K562 (cell line): ENCODE results near the gene SCGB1A1. TPM values are rescaled to one million over a fixed set of nuclear protein-coding genes. Genes with fewer than 3 reads are reported as not detected.

Experiments
- ATAC-seq: fragments of 200-7000 bp; cut with Tn5 transposase; 3 replicates; pipeline ENCODE4 v1.9.1; 2020; ENCODE audit warnings: moderate library complexity
- BruUV-seq: library from RNA; stranded (reverse); fragments of 400-500 nt; replicated peaks from 2 replicates; lab custom pipeline; 2021; lab: Mats Ljungman, UMichigan
- CTCF ChIA-PET: fragments of 300-600 bp; formaldehyde crosslinking; extraction: SDS; loops from one replicate; lab custom pipeline; 2021; ENCODE audit warnings: low intra/inter-chr PET ratio; lab: Yijun Ruan, JAX
- POLR2A ChIA-PET: fragments of 300-600, 350-650 bp; sonication (Branson Sonifier 250); formaldehyde crosslinking; extraction: SDS; loops from one replicate; lab custom pipeline; 2021; ENCODE audit warnings: antibody characterized with exemption, inconsistent platforms; lab: Yijun Ruan, JAX
- DNase-seq, 4 experiments: peaks; one replicate each; pipeline versions ENCODE4 v3.0.0 to v3.0.0-alpha.2; 2011 to 2018; ENCODE audit warnings: low spot score in 3 of 4, mixed read lengths in 3 of 4; ENCODE audit errors: extremely low read depth in 1 of 4
- FAIRE-seq: peaks from 2 replicates; lab custom pipeline; 2011; peaks lifted over from hg19 to GRCh38; lab: Jason Lieb, UNC
- H2AFZ ChIP-seq: 2 replicates; pipeline ENCODE4 v1.6.0; 2011; ENCODE audit warnings: low read depth, low read length, control low read depth, inconsistent platforms
- H3K27ac ChIP-seq: fragments of 200-600 bp; 3 replicates; pipeline ENCODE4 v1.8.0; 2011; ENCODE audit warnings: low read depth, mild to moderate bottlenecking, control low read depth, inconsistent platforms, low read length, moderate library complexity, mixed read lengths; ENCODE audit errors: extremely low read depth
- H3K27me3 ChIP-seq, 2 experiments: fragments of 300-600 bp in 1 of 2; 2 replicates in 1 of 2; 3 replicates in 1 of 2; pipeline versions ENCODE4 v1.6.0 to v1.8.0; 2011; ENCODE audit warnings: inconsistent platforms in 2 of 2, low read length in 2 of 2, mild to moderate bottlenecking in 1 of 2, mixed read lengths in 1 of 2, moderate library complexity in 1 of 2; ENCODE audit not compliant: control insufficient read depth in 2 of 2, insufficient read depth in 2 of 2
- H3K36me3 ChIP-seq: fragments of 300-600 bp; 3 replicates; pipeline ENCODE4 v1.8.0; 2011; ENCODE audit warnings: mild to moderate bottlenecking, low read length, inconsistent platforms; ENCODE audit not compliant: control insufficient read depth, insufficient read depth
- H3K4me1 ChIP-seq, 2 experiments: fragments of 200-600 bp in 1 of 2; replicated peaks in 1 of 2; 2 replicates in 1 of 2; 3 replicates in 1 of 2; pipeline versions ENCODE4 v1.5.1 to v1.8.0; 2011; ENCODE audit warnings: inconsistent platforms in 2 of 2, low read length in 2 of 2, mild to moderate bottlenecking in 1 of 2, mixed read lengths in 1 of 2, moderate library complexity in 1 of 2; ENCODE audit not compliant: control insufficient read depth in 2 of 2, insufficient read depth in 2 of 2
- H3K4me2 ChIP-seq: 2 replicates; pipeline ENCODE4 v1.6.1; 2011; ENCODE audit warnings: low read length, control low read depth, inconsistent platforms, mixed read lengths; ENCODE audit not compliant: insufficient read depth
- H3K4me3 ChIP-seq: fragments of 200-600 bp; sonication (generic), shearing (Covaris generic); 2 replicates; pipeline ENCODE4 v1.5.1; 2016; ENCODE audit warnings: control low read depth, inconsistent platforms
- H3K79me2 ChIP-seq: fragments of 200-600 bp; 3 replicates; pipeline ENCODE4 v1.8.0; 2011; ENCODE audit warnings: low read length, inconsistent platforms; ENCODE audit not compliant: control insufficient read depth, insufficient read depth
- H3K9ac ChIP-seq, 2 experiments: 2 replicates each; pipeline versions ENCODE4 v1.6.0 to v1.6.1; 2011; ENCODE audit warnings: low read depth in 2 of 2, low read length in 2 of 2, control low read depth in 1 of 2, inconsistent platforms in 1 of 2, mild to moderate bottlenecking in 1 of 2, mixed read lengths in 1 of 2; ENCODE audit not compliant: insufficient read depth in 1 of 2
- H3K9me1 ChIP-seq: one replicate; pipeline ENCODE4 v1.6.0; 2011; ENCODE audit warnings: inconsistent platforms, mild to moderate bottlenecking, low read length, moderate library complexity; ENCODE audit not compliant: control insufficient read depth, insufficient read depth
- H3K9me3 ChIP-seq: replicated peaks from 2 replicates; pipeline ENCODE4 v1.5.1; 2011; ENCODE audit warnings: low read depth, low read length, inconsistent platforms; ENCODE audit not compliant: control insufficient read depth, insufficient read depth
- H4K20me1 ChIP-seq: replicated peaks from 2 replicates; pipeline ENCODE4 v1.6.1; 2011; ENCODE audit warnings: low read length, inconsistent platforms, mixed read lengths; ENCODE audit not compliant: control insufficient read depth, insufficient read depth
- SMAD3 ChIP-seq: fragments of 450-650 bp; formaldehyde crosslinking; conservative IDR thresholded peaks from 2 replicates; pipeline ENCODE4 v1.4.0; 2020; ENCODE audit warnings: mild to moderate bottlenecking
- WGBS: fragments of 100-300 bp; shearing (Covaris generic); methylation state at CpG from one replicate; pipeline ENCODE4 v1.1.6; 2016; ENCODE audit warnings: low coverage, mixed read lengths; ENCODE audit not compliant: insufficient coverage; ENCODE audit errors: missing lambda C conversion rate; 5-methylcytosine and 5-hydroxymethylcytosine counted together
- in situ Hi-C: fragments of 300-500 bp; cut with MboI; formaldehyde crosslinking; loops from 4 replicates; pipeline ENCODE4 v1.15.0; 2018; ENCODE audit warnings: inconsistent platforms, mixed read lengths
- intact Hi-C: fragments of 100-400 bp; cut with micrococcal nuclease; formaldehyde crosslinking; loops from 2 replicates; pipeline ENCODE4 v1.14.2; 2022
- polyA plus RNA-seq, 8 experiments: library from polyadenylated mRNA; depleted of rRNA in 4 of 8; stranded (reverse) in 5 of 8; unstranded in 3 of 8; fragments of >200 nt; fragmentation: Nextera tagmentation in 2 of 8; fragmentation: Illumina TruSeq in 1 of 8; extraction: Ambion mirVana in 2 of 8; extraction: Trizol in 1 of 8; gene quantifications; 2 replicates each; pipeline versions ENCODE4 v1.2.1 to v1.2.3, GENCODE V29; 2011 to 2014; ENCODE audit warnings: inconsistent platforms in 1 of 8, missing spikeins in 1 of 8
- total RNA-seq, 7 experiments: library from RNA; depleted of rRNA in 6 of 7; stranded (reverse); fragments of >200 nt in 6 of 7; fragmentation: Illumina TruSeq in 2 of 7; extraction: Trizol in 2 of 7; gene quantifications; 2 replicates each; pipeline versions ENCODE4 v1.2.1 to v1.2.3, GENCODE V29; 2011 to 2021; ENCODE audit warnings: low replicate concordance in 1 of 7
- TF ChIP-seq, protein P1 (sequence below), 3 experiments: IDR thresholded peaks in 2 of 3; conservative IDR thresholded peaks in 1 of 3; 2 replicates each; pipeline ENCODE4 v1.5.1; 2011 to 2012; ENCODE audit warnings: low read length in 3 of 3, mild to moderate bottlenecking in 3 of 3, control low read depth in 2 of 3, improper control_type of control experiment in 1 of 3, inconsistent platforms in 1 of 3, low read depth in 1 of 3, mixed read lengths in 1 of 3, moderate library complexity in 1 of 3; ENCODE audit not compliant: insufficient read depth in 2 of 3

Gene SCGB1A1
- total and polyA plus RNA-seq, 9 of the 15 experiments (the other 6 are each of a cell fraction or from before 2014, with no cell fraction given): 0.55 TPM; not detected in 8

DNA sequence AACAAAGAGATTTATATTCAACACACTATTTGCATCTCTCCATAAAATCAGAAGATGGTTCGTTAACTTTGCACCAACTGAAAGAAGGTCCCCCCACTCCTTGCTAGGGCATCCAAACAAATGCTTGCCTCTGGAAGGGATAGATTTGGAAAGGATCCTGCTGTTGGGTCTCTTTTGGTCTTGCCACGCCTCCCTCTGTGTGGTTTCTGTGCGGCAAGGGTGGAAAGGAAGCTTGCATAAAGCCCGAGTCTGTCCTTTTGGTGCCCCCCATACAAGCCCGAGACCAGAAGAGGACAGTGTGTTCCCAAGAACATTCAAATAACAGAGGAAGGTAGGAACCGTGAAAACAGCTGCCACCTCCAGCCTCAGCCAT is 15.1 kb downstream of the SCGB1A1 start:
- no peak overlapping the region for H3K4me2 ChIP-seq
- ChIA-PET CTCF (interaction anchor here (0.7 kb wide), 1 partner anchor 112 kb away, joined by 3 read pairs; no protein-coding TSS in a partner anchor), POLR2A (interaction anchor here (0.5 to 1.7 kb wide), 4 partner anchors 23 to 232 kb away, joined by 3 to 4 read pairs (median 3); no protein-coding TSS in a partner anchor)
- intact Hi-C loops: no loop called here
- no peaks in the 10 kb centered on the region for H3K36me3 ChIP-seq
- H3K4me3 ChIP-seq: no peak overlapping the region
- peak overlapping the region in 1 of 2 experiments; percentile 5; a peak in 1 of 4 replicates for H3K9ac ChIP-seq
- peaks cover 3 to 14% of the 10 kb centered on the region in 2 experiments; a peak in 4 of 5 replicates for H3K4me1 ChIP-seq
- DNase-seq: no peak
- H2AFZ ChIP-seq: peak overlapping the region; percentile 73
- TF ChIP-seq SMAD3 (CRISPR knock-in tag): no peak
- TF ChIP-seq, protein P1, sequence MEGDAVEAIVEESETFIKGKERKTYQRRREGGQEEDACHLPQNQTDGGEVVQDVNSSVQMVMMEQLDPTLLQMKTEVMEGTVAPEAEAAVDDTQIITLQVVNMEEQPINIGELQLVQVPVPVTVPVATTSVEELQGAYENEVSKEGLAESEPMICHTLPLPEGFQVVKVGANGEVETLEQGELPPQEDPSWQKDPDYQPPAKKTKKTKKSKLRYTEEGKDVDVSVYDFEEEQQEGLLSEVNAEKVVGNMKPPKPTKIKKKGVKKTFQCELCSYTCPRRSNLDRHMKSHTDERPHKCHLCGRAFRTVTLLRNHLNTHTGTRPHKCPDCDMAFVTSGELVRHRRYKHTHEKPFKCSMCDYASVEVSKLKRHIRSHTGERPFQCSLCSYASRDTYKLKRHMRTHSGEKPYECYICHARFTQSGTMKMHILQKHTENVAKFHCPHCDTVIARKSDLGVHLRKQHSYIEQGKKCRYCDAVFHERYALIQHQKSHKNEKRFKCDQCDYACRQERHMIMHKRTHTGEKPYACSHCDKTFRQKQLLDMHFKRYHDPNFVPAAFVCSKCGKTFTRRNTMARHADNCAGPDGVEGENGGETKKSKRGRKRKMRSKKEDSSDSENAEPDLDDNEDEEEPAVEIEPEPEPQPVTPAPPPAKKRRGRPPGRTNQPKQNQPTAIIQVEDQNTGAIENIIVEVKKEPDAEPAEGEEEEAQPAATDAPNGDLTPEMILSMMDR (IDR thresholded peaks at IDR 0.05 in 2 of 3, conservative IDR thresholded peaks at IDR 0.05 in 1 of 3; ENCODE audit: insufficient read depth in 2 of 3, low read depth in 1 of 3, low read length in 3 of 3): 0 out of 6 replicates have a peak, but pooled peaks of 1 of the 3 experiments have one; percentile 13
- FAIRE-seq: no peak
- no peaks in the 10 kb centered on the region for H3K9me3 ChIP-seq
- no peak; the same call in 1 of the 3 replicates for ATAC-seq
- H3K79me2 ChIP-seq: no peaks in the 10 kb centered on the region
- H3K27ac ChIP-seq: no peak overlapping the region
- WGBS: 34% methylated on average over 6 of the region's 6 CpGs
- BruUV-seq: no TSS peak
- in situ Hi-C loops: no loop called here
- no peaks in the 10 kb centered on the region for H3K9me1 ChIP-seq
- H4K20me1 ChIP-seq: no peaks in the 10 kb centered on the region
- no peaks in the 10 kb centered on the region for H3K27me3 ChIP-seq
